ENCODE measurements around the gene BLTP3B.
A peak's percentile ranks its signal among the peaks of the same experiment; 100 is the strongest.

The BLTP3B gene

DNA sequence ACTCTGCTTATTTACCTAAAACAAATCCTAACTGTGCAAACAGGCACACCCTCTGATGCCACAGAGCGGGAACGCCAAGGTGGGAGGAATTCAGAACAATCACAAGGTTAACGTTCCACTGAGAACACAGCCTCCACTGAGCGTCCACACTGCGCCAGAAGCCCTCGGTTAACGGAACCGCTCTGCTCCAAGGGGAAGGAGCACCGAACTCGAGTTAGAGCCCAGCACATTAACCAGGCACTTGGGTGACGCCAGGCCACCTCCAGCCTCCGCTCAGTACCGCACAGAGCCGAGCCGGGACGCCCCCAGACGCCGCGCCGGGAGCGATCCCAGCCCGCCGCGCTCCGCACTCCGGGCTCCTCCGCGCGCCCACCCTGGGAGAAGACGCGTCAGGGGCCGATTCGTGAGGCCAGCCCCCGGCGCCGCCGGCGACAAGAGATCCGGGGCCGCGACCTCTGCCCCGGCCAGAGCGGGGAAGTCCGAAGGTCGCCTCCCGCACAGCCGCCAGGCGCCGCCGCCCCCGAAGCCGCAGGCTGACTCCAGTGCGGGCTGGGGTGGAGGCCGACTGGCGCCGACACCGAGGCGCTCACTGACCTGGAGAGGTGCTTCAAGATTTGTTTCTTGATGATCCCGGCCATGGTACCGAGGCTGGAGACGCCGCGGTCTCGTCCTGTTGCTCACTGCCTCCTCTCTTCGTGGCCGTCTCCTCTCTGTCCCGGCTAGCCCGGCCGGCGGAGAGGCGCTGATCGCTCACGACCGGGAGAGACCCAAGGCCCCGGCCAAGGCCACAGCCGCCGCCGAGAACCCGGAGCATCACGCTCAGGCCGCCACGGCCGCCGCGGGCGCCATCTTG, 450 bp downstream of the BLTP3B start:
- peaks cover 50% of the 10 kb centered on the region for H3K4me1 Mint-ChIP-seq
- ATAC-seq, result peak; percentile 74

DNA sequence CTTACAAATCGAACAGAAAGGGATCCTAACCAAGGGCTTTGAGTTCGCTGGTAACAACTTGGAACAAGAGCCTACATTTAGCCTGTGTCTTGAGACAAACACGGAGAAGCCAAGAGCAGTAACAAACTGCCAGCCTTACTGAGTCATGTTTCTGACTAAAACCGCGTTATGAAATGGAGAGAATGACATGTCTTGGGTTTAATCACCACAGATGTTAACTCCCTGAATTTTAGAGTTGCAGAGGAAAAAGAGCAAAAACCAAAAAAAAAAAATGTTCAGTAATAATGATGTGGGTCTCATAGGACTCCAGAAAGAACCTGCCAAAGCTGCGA, 1.0 kb downstream of the BLTP3B start:
- H3K36me3 Mint-ChIP-seq, result peaks cover 6% of the 10 kb centered on the region
- peak; percentile 40 for ATAC-seq
- peaks cover 55% of the 10 kb centered on the region for H3K4me1 Mint-ChIP-seq
- H3K27me3 Mint-ChIP-seq, result no peaks in the 10 kb centered on the region
- no peaks in the 10 kb centered on the region for H3K9me3 Mint-ChIP-seq
- peak overlapping the region; percentile 96 for H3K27ac Mint-ChIP-seq
- peak overlapping the region; percentile 96 for H3K4me3 Mint-ChIP-seq

More for the DNA sequence above, 450 bp downstream of the BLTP3B start:
- peak overlapping the region; percentile 96 for H3K27ac Mint-ChIP-seq
- H3K9me3 Mint-ChIP-seq, result no peaks in the 10 kb centered on the region
- peak overlapping the region; percentile 96 for H3K4me3 Mint-ChIP-seq
- no peaks in the 10 kb centered on the region for H3K27me3 Mint-ChIP-seq
- peaks cover 1% of the 10 kb centered on the region for H3K36me3 Mint-ChIP-seq

DNA sequence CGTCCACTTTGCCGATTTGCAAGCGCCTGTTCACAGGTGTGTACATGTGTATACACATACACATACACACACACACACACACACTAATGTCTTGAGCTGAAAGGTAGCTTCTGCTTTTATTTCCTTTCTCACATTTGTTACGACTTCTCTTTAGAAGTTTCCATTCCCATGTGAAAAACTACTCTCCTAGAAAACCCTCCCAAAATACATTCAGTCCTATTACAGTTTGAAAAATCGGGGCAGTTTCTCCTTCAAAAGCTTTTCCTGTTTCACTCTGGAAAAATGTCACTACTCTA, 3.9 kb downstream of the BLTP3B start:
- no peak for ATAC-seq
- Mint-ChIP-seq H3K4me3 (peak overlapping the region; percentile 35), H3K36me3 (peaks cover 17% of the 10 kb centered on the region), H3K9me3 (no peaks in the 10 kb centered on the region), H3K4me1 (peaks cover 72% of the 10 kb centered on the region), H3K27me3 (no peaks in the 10 kb centered on the region), H3K27ac (peak overlapping the region; percentile 80)

DNA sequence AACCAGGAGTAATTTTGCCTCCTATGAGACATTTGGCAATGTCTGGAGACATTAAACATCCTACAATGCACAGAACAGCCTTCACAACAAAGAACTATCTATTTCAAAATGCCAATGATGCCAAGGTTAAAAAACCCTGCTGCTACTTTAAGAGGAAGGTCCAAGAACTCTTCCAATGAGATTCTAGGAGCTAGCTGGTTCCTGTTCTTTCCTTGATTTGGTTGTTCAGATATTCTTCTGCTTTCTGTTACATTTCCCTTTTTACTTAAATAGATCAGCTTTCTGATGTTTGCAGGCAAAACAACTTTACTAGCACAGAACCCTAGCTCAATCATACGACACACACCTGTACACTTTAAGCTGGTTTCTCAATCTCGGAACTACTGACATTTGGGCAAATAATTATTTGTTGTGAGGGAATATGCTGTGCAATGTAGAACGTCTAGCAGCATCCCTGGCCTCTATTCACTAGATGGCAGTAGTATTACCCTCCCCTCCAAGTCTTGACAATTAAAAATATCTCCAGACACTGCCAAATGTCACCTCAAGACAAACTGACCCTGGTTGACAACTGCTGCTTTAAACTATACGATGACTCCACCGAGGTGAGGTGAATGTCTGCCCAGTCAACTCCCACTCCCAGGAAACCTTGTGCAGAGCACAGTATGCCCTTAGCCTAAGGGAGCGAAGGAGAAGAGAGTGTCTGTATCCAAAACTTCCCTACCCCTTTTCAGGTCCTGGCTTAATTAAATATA, 4.4 kb downstream of the BLTP3B start:
- peak overlapping the region; percentile 80 for H3K27ac Mint-ChIP-seq

DNA sequence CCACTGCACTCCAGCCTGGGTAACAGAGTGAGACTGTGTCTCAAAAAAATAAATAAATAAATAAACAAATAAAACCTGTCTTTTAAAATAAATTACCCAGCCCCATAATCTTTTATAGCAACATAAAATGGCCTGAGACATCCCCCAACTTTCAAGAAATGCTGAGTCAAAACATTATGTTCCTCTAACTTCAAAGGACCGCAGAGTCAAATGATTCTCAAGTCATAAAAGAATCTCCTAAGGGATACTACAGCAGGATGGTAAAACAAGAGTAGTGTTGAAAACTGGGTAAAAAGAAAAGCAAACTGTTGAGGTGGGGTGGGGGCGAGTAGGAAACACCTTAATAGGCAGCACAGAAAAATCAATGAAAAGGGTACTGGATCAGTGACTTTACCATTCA, 9.5 kb downstream of the BLTP3B start:
- ATAC-seq, result no peak
- Mint-ChIP-seq H3K4me3 (no peak overlapping the region), H3K36me3 (peaks cover 29% of the 10 kb centered on the region), H3K4me1 (peaks cover 63% of the 10 kb centered on the region), H3K9me3 (peaks cover 2% of the 10 kb centered on the region), H3K27me3 (no peaks in the 10 kb centered on the region), H3K27ac (no peak overlapping the region)

More for the DNA sequence above, 4.4 kb downstream of the BLTP3B start:
- no peaks in the 10 kb centered on the region for H3K9me3 Mint-ChIP-seq
- ATAC-seq, result no peak
- peaks cover 70% of the 10 kb centered on the region for H3K4me1 Mint-ChIP-seq
- H3K27me3 Mint-ChIP-seq, result no peaks in the 10 kb centered on the region
- peak overlapping the region; percentile 35 for H3K4me3 Mint-ChIP-seq
- H3K36me3 Mint-ChIP-seq, result peaks cover 20% of the 10 kb centered on the region

DNA sequence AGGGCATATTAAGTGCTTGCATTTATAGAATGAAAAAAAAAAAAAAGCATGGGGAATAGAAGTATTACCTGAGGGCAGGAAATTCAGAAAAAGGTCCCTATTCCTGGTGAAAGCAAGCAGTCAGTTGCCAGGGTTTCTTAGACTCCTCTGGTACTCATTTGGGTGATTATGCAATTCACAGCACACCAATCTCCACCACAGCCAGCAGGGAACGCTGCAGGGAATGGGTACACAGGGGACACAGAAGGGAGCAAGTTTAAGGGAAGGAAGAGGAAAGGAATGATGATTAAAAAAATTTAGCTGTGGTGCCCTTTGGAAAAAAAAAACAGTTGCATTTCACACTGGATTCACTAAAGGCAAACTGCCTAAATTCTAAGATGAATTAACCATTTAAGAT, 14.2 kb downstream of the BLTP3B start:
- no peaks in the 10 kb centered on the region for H3K27me3 Mint-ChIP-seq
- ATAC-seq, result no peak

DNA sequence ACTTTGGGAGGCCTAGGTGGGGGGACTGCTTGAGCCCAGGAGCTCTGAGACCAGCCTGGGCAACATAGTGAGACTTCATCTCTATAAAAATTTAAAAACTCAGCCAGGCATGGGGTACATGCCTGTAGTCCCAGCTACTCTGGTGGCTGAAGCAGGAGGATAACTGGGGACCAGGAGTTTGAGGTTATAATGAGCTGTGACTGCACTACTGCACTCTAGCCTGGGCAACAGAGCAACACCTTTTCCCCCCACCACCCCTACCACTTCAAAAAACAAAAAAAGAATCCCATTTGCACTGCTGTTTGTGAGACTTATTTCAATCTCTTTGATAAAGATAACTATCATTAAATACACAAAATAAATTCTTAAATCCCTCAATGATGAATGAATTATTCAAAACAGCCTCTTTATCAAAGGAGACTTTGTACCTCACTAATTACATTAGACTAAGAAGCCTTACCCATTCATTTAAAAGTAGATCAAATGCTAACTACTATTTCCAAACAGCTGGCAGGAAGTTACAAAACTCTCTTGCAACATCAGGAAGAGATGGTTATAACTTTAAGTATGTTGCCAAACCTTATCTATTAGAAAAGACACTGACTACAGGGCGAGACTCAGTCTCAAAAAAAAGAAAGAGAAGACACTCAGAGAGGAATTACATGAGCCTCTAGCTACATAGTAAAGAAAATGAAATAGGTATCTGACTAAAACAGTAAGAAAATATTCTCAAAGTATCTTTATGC, 14.7 kb downstream of the BLTP3B start:
- ATAC-seq, result no peak
- peaks cover 22% of the 10 kb centered on the region for H3K36me3 Mint-ChIP-seq
- no peak overlapping the region for H3K4me3 Mint-ChIP-seq
- no peaks in the 10 kb centered on the region for H3K27me3 Mint-ChIP-seq
- no peak overlapping the region for H3K27ac Mint-ChIP-seq
- peaks cover 54% of the 10 kb centered on the region for H3K4me1 Mint-ChIP-seq
- peaks cover 2% of the 10 kb centered on the region for H3K9me3 Mint-ChIP-seq

More for the DNA sequence above, 14.2 kb downstream of the BLTP3B start:
- Mint-ChIP-seq H3K4me1 (peaks cover 57% of the 10 kb centered on the region), H3K9me3 (peaks cover 2% of the 10 kb centered on the region), H3K4me3 (no peak overlapping the region), H3K27ac (no peak overlapping the region), H3K36me3 (peaks cover 25% of the 10 kb centered on the region)

DNA sequence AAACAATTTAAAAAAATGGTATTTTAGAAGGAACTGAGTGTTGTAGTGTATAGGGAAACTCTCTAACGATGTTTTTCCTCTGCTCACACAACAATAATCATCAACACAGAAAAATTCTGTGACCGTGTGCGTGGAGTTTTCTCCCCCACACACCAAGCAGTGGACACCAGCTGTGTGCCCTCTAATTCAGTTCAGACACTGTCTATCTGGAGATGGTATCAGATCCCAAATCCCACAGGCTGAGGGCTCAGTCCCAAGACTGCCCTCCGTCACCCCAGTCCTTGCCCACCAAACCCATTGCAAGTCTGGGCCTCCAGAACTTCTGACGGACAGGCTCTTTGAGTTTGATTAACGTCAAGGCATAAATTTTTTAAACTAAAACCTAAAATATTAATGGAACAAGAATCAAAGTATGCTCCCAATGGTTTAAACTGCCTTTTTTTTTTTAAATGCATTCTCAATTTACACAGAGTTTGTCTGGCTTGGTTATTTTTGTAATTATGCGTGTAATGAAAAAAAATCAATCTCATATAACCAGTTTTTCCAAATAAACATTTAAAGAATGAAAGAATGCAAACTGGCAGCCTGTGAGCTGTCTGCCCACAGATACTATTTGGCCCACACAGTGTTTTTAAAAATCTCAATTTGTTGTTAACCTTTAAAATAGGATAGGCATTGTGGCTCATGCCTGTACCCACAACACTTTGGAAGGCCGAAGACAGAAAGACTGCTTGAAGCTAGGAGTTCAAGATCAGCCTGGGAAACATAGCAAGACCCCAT, 19.2 kb downstream of the BLTP3B start:
- Mint-ChIP-seq H3K4me1 (peaks cover 38% of the 10 kb centered on the region), H3K9me3 (no peaks in the 10 kb centered on the region), H3K27me3 (no peaks in the 10 kb centered on the region), H3K27ac (no peak overlapping the region), H3K36me3 (peaks cover 36% of the 10 kb centered on the region), H3K4me3 (no peak overlapping the region)
- ATAC-seq, result no peak

DNA sequence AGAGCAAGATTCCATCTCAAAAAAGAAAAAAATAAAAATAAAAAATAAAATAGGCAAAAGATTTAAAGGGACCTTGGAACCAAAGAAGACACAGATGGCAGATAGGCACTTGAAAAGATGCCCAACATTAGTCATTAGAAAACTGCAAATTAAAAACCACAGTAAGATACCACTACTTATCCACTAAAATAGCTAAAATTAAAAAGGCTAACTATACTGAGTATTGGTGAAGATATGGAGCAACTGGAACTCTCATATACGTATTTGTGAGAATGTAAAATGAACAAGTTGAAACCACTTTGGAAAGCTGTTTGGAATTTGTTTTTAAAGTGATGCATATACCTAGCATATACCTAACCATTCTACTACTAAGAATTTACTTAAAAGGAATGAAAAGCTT, 22.3 kb downstream of the BLTP3B start:
- Mint-ChIP-seq H3K27me3 (no peaks in the 10 kb centered on the region), H3K9me3 (no peaks in the 10 kb centered on the region), H3K4me3 (no peak overlapping the region), H3K27ac (no peak overlapping the region), H3K4me1 (peaks cover 26% of the 10 kb centered on the region), H3K36me3 (peaks cover 43% of the 10 kb centered on the region)
- ATAC-seq, result no peak

DNA sequence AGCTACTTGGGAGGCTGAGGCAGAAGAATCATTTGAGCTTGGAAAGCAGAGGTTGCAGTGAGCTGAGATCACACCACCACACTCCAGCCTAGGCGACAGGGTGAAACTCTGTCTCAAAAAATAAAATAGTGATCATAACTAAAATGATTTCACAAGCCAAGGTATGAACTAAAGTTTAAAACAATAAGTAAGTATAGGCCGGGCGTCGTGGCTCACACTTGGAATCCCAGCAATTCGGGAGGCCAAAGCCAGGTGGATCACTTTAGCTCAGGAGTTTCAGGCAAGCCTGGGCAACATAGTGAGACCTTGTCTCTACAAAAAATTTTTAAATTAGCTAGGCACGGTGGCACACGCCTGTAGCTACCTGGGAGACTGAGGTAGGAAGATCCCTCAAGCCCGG, 27.4 kb downstream of the BLTP3B start:
- no peak for ATAC-seq
- peaks cover 1% of the 10 kb centered on the region for H3K9me3 Mint-ChIP-seq
- H3K4me1 Mint-ChIP-seq, result peaks cover 30% of the 10 kb centered on the region
- H3K27me3 Mint-ChIP-seq, result no peaks in the 10 kb centered on the region
- peaks cover 34% of the 10 kb centered on the region for H3K36me3 Mint-ChIP-seq
- no peak overlapping the region for H3K4me3 Mint-ChIP-seq
- no peak overlapping the region for H3K27ac Mint-ChIP-seq

DNA sequence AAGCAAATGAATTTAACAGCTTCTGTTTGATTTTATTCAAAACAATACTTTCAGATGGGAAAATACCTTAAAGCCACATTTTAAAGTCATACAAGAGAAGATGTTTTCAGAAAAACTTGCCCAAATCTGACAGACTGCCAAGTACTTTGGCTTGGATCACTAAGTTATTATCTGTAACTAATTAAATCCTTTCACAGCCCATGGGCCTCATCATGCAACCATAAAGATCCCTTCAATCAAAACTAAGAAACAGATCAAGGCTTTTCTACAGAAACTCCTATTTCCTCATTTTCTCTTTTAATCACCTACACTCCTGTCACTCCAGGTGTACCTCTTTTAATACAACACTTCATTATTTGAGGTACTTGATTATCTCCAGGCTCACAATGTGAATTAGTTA, 28.1 kb downstream of the BLTP3B start:
- Mint-ChIP-seq H3K9me3 (peaks cover 3% of the 10 kb centered on the region), H3K36me3 (peaks cover 34% of the 10 kb centered on the region), H3K27me3 (no peaks in the 10 kb centered on the region), H3K4me3 (no peak overlapping the region), H3K4me1 (peaks cover 34% of the 10 kb centered on the region), H3K27ac (no peak overlapping the region)
- no peak for ATAC-seq

DNA sequence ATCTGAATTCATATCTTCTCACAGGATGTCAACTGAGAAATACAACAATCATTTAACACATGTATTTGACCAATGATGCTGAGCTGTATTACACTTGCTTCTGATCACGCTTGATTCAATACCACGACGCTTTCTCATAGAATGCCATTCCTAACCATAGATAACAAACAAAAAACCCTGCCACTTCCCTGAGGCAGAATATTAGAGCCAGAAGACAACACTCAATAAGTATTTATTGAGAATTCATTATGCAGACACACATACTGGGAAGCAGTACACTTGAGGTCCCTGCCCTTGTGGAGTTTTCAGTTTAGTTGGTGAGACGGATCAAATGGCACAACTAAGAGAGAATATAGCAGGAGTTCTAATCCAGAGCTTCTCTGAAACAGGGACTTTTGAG, 32.4 kb downstream of the BLTP3B start:
- Mint-ChIP-seq H3K36me3 (peaks cover 41% of the 10 kb centered on the region), H3K27ac (no peak overlapping the region)
- ATAC-seq, result no peak

DNA sequence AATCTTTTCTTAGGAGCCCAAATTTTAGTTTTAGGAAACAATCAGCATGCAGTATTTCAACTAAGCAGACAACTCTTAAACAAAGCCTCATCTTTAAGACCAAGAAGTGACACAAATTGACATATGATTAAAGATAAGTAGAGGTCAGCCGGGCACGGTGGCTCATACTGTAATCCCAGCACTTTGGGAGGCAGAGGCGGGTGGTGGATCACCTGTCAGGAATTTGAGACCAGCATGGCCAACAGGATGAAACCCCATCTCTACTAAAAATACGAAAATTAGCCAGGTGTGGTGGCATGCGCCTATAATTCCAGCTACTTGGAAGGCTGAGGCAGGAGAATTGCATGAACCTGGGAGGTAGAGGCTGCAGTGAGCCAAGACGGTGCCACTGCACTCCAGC, 35.8 kb downstream of the BLTP3B start:
- H3K4me1 Mint-ChIP-seq, result peaks cover 14% of the 10 kb centered on the region
- peaks cover 8% of the 10 kb centered on the region for H3K9me3 Mint-ChIP-seq
- H3K36me3 Mint-ChIP-seq, result peaks cover 47% of the 10 kb centered on the region
- no peak for ATAC-seq
- H3K27me3 Mint-ChIP-seq, result no peaks in the 10 kb centered on the region
- H3K4me3 Mint-ChIP-seq, result no peak overlapping the region
- no peak overlapping the region for H3K27ac Mint-ChIP-seq

More for the DNA sequence above, 32.4 kb downstream of the BLTP3B start:
- H3K4me3 Mint-ChIP-seq, result no peak overlapping the region
- no peaks in the 10 kb centered on the region for H3K27me3 Mint-ChIP-seq
- peaks cover 8% of the 10 kb centered on the region for H3K9me3 Mint-ChIP-seq
- peaks cover 20% of the 10 kb centered on the region for H3K4me1 Mint-ChIP-seq

DNA sequence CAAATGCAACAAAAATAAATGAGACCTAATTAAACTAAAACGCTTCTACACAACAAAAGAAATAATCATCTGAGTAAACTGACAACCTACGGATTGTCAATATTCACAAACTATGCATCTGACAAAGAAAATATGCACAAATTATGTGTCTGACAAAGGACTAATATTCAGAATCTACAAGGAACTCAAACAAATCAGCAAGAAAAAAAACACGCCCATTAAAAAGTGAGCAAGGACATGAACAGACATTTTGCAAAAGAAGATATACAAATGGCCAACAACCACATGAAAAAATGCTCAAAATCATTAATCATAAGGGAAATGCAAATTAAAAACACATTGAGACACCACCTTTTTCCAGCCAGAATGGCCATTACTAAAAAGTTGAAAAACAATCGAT, 37.0 kb downstream of the BLTP3B start:
- peaks cover 8% of the 10 kb centered on the region for H3K9me3 Mint-ChIP-seq
- H3K4me3 Mint-ChIP-seq, result no peak overlapping the region
- H3K27me3 Mint-ChIP-seq, result no peaks in the 10 kb centered on the region
- peaks cover 13% of the 10 kb centered on the region for H3K4me1 Mint-ChIP-seq
- no peak overlapping the region for H3K27ac Mint-ChIP-seq
- peaks cover 52% of the 10 kb centered on the region for H3K36me3 Mint-ChIP-seq
- no peak for ATAC-seq

DNA sequence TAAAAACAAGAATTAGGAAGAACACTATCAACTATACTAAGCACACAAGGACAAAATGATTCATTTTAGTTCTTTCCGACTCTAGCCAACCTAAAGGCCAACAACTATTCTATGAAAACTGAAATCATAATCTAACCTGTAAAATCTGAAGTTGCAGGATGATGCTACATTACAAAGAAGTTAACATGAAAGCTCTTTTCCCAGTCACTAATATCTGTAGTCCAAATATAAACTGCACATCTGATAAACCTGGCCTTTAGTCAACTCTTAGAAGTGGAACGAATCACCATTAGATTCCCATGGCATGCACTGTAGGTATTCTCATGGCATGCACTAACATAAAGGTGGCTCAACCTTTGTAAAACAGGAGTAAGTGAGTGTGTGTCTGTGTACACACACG, 41.7 kb downstream of the BLTP3B start:
- Mint-ChIP-seq H3K36me3 (peaks cover 38% of the 10 kb centered on the region), H3K27ac (no peak overlapping the region), H3K9me3 (no peaks in the 10 kb centered on the region)

More for the DNA sequence above, 41.7 kb downstream of the BLTP3B start:
- ATAC-seq, result no peak
- peaks cover 5% of the 10 kb centered on the region for H3K4me1 Mint-ChIP-seq
- no peak overlapping the region for H3K4me3 Mint-ChIP-seq
- no peaks in the 10 kb centered on the region for H3K27me3 Mint-ChIP-seq
